ENCODE data around the gene PPP3CA.
A peak's percentile ranks its signal among the peaks of the same experiment; 100 is the strongest.
"Not testable (repeated sequence)": the region's sequence is repeated elsewhere in the genome, so short reads cannot be mapped to it uniquely, and the experiment has no call there.

The PPP3CA gene

DNA sequence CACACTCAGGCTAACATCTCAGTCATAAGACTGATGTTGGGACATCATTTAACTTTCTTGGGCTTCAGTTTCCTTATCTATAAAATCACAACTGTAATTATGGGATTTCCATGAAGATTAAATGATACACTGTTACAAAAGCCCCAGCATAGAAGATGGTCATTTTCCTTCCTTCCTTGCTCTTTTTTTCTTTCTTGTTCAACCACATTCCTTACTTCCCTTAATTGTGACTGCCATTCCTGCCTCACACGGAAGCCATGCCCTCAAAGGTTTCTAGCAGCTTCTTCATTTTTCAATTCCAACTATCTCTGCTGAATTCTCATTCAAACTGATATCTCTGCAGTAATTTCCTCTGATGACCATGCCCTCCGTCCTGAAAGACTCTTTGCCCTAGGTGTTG lies 311.8 kb downstream of the PPP3CA start:
- no peak for DNase-seq

DNA sequence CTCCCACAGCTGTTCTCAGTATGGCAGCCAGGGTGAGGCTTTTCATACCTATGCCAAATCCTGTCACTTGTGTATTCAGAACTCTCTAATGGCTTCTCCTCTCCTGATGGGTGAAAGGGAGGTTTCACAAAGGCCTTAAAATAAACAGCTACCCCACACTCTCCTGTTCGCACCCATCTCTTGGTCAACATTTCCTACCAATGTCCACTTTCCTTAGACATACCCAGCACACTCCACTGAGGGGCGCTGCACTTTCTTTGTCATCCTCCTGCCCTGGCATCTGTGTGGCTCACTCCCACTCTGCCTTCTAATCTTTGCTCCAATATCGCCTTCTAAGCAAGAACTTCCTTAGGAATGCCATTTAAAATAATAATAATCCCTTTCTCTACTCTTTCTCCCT lies 313.3 kb downstream of the PPP3CA start:
- no peak for DNase-seq

DNA sequence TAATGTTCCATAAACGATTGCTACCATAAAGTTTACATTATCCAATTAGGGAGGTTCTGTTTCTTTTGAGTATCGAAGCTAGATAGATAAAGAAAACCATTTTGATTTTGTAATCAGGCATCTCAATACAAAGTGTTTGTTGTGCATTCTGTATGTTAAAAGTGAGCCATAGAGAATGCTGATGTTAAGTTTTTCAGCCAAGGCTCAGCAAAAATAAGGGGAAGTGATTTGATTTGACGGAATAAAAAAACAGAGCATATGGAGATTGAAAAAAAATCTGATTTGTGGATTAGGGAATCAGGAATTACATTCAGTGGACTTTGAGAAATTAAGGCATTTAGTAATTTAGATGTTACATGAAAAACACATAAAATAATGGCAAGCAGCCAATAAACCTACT lies 314.8 kb downstream of the PPP3CA start:
- DNase-seq = no peak

DNA sequence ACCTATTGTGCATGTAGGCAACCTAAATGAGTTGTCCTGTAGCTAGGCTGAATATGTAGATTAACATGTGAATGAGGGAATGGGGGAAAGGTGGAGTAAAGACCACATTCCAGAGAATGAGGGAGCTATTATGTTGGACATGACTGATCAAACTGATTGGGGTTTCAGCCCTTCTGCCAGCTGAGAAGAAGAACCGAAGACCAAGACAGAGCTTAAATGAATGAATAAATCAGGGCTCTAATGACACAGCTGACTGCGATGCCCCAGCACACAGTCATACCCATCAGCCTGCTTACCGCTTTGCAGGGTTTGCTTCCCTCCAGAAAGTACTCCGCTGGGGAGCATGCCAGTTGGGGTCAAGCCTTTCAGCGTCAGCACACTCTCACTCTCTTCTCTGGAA lies 315.4 kb downstream of the PPP3CA start:
- no peak for DNase-seq

DNA sequence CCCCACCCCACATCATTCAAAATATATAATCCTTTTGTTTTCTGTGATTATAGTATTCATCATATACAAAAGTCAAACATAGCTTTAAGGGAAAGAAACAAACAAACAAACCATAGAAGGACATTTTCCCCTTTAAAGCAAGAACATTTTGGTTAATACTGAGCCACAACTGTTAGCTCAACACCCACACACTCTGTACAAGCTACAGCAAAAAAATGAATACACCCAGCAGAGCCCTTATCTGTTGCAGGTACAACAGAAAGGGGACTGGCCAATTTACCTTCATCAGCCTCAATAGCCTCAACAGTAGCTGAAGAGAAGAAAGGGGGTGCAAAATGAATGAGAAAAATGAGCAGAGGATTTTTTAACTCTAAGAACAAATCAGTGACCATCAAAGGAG lies 318.4 kb downstream of the PPP3CA start:
- DNase-seq = no peak

DNA sequence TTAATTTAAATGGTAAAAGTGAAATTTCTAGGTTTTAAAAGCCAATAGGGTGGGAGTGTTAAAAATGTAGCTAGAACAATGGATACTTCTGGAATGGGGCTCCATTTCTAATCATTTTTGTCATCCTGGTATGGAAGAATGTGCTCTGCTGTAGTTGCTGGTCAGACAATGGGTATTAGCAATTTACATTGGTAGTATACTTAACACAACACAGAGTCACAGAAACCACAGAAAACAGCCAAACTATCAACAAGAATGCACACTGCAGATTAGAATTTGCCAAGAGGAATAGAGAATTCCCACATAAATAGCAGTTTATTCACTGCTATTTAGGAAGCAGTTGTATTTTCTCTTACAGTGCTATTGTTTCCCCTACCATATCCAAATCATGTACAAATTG lies 319.6 kb downstream of the PPP3CA start:
- DNase-seq = no peak

DNA sequence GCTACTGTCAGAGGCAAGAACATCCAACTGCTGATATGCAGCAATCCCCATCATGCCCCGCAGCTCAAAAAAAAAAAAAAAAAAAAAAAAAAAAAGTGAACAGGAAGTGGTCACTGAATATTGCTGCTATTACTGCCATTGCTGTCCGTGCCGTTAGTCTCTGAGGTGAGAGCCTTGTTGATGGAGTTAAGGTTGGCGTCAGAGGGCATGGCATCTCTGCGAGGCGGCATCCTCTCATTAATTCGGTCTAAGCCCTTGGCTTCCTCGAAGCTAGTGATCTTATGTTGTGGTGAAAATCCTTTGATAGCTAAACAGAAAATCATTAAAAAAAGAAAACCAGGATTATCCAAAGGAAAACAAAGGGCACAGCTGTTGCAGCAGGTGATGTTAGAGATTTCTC lies 321.6 kb downstream of the PPP3CA start:
- peak in 1 of 2 donors; percentile 14 for DNase-seq

DNA sequence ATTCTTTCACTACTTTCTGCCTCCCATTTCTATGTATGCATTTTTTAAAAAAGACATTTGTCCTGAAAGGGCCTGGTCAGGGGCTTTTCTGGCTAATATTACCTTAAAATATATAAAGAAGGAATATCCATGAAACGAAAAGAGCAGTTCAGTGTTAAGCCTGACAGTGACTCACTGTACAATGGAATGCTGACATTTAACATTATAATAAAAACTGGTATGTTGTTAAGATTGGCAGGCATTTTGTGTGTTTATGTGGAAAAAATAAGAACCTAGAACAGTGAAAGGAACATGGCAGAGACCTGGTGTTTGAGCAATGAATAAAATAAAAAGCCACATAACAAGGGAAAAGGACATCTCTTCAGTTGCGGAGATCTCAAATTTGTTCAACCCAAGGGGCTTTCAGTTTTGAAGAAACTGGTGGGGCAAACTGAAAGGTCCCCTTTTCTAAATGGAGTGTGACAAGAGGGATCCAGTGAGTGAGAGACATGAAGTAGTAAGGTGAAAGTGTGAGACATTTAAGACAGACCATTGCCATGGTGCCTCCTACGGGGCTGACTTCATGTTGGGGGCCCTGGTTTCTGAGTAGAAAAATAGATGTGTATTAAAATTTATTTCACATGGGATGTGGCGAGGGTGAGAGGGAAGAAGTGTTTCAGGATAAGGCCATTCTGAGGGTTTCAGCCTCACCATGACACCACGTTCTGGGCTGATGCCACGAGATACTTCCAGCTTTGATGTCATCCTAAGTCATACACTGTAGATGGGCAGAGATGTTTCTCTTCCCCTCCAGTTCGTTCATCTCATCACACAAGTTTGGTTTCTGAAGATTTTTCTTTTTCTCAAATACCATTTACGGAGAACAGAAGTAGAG lies 324.9 kb downstream of the PPP3CA start:
- no peak for DNase-seq

DNA sequence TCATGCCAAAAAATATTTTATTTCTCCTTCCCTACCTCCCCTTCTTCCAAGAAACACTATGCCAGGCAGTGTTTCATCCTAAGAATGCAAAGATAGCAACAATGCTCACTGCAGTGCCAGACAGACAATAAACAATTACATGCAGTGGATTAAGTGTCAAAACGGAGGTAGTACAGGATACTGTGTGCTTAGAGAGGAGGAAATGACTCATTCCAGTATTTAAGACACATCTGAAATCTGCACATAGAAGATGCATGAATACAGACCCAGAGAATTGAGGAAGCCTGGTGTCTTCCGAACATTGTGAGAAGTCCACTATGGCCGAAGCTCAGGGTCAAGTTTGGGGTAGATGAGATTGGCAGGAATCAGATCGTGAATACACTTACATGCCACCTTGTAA lies 326.4 kb downstream of the PPP3CA start:
- peak in 1 of 2 donors; percentile 58 for DNase-seq

DNA sequence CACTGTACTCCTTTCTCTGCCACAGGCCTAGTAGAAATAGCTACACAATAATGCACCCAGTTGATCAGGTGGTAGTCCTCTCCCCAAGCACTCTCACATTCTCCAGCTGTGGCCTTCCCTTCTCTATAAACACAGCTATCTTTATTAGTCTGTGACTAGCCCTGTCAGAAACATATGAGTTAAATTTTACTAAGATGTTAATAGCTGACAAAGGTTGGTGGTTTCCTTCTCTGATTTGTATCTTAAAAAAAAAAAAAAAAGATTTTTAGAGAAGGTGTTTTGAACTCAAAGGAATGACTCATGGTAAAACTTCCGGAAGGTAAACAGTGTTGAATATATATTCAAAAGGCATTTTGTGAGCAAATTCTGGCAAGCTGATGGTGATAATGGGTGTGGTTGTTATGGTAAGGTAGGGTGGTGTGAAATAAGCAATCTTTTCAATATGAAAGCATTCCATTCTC lies 327.4 kb downstream of the PPP3CA start:
- DNase-seq = peak in 1 of 2 donors; percentile 77

DNA sequence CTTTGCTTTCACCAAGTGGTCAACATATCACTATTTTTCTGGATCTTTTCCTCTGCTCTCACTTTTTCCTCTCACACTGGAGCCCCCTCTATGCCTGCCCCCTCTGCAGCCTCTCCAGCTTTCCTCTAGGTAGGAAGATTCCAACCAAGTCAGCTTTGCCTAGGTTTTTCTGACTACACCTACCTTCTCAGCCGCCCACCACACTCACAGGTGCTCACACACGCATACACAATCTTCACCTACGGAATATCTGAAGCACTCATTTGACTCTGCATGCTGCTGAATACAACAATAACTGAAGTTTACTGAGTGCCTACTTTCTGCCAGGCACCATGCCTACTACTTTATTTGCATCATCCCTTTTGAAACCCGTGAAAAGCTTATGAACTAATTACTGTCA lies 328.0 kb downstream of the PPP3CA start:
- no peak for DNase-seq

DNA sequence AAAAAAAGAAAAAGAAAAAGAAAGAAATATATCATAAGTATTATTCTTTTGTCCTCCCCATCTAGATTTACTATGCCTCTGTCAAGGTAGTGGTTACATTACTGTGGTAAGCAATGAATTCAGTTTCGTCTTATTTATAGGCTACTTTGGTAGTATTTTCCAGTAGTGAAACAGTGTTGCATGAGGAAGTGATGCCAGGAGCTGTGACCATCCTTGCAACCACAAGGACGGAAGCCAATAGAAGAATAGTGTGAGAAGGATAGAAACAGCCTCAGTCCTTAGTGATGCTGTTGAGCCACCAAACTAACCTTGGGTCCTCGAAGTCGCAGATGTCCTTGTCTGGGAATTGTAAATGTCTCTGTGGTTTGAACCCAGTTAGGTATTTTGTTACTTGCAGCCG lies 328.5 kb downstream of the PPP3CA start:
- peak; percentile 26 to 44 for DNase-seq

DNA sequence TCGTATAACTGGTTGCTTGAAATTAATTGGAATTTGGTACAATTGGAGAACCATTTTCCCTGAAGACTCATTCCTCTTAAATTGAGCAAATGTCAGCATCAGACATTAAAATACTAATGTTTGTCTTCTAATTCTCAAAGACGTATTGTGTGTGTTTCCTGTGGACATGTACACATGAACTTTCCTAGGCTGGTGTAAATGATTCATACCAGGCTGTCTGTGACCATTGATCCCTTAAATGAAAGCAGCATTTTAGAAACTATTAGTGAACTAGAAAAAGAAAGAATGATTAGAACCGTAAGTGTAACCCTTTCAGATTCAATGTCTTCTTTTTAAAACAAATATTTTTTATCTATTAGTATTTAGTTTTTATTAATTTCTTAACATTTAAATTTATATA lies 332.9 kb downstream of the PPP3CA start:
- no peak for DNase-seq

DNA sequence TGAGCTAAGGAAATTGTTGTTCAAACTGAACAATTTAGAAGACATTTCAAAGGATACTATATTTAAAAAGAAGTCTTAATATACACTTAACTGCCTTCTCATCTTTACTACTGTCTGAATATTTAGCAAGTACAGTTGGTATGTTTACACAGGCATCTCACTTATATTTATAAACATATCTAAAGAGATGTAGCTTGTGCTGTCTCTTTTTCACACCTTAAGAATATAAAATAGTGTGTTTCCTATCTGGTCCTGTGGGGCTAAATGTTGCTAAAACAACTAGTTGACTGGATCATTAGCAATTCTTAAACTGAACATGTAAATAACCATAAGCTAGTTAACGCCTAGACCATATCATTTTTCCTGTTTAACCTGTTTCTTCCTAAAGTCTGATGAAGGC lies 336.3 kb downstream of the PPP3CA start:
- DNase-seq = no peak

DNA sequence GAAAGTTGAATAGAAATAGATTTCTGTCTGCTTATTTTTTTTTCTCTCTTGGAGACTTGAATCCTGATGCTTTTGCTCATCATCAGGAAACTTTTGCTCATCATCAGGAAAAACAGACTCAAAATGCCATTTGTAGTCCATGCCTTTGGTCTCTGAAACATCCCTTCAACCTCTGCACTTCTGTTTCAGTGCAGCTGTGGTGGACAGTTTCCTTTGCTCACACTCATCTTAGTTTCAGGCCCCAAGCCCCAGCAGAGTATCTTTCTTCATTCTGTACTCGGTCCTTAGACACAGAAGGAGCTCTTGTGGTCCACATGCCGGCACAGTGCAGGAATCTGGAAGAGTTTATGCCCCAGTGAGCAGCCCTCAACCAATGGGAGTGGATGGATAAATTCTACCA lies 337.9 kb downstream of the PPP3CA start:
- no peak for DNase-seq

DNA sequence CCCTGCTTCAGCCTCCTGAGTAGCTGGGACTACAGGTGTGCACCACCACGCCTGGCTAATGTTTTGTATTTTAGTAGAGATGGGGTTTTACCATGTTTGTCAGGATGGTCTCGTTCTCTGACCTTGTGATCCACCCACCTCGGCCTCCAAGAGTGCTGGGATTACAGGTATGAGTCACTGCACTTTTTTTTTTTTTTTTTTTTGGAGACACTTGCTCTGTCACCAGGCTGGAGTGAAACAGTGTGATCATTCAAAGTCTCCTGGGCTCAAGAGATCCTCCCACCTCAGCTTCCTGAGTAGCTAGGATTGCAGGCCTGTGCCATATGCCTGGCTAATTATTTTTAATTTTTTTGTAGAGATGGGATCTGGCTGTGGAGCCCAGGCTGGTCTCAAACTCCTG lies 338.8 kb downstream of the PPP3CA start:
- DNase-seq = no peak

DNA sequence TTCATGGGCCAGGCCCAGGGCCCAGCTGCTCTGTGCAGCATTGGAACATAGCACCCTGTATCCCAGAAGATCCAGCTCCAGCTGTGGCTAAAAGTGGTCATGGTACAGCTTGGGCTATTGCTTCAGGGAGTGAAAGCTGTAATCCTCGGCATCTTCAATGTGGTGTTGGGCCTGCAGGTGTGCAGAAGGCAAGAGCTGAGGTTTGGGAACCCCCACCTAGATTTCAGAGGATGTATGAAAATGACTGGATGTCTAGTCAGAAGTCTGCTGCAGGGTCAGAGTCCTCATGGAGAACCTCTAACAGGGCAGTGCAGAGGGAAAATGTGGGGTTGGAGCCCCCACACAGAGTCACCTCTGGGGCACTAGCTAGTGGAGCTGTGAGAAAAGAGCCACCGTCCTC lies 341.7 kb downstream of the PPP3CA start:
- DNase-seq = no peak

DNA sequence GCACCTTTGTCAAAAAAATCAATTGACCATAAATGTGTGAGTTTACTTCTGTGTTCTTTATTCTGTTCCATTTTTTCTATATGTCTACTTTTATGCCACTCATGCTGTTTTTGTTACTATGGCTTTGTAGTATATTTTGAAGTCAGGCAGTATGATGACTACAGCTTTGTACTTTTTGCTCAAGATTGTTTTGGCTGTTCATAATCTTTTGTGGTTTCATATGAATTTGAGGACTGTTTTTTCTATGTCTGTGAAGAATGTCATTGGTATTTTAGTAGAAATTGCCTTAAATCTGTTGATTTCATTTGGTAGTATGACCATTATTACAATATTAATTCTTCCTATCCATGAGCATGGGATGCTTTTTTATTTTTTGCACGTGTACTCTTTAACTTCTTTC lies 346.8 kb downstream of the PPP3CA start:
- no peak for DNase-seq

DNA sequence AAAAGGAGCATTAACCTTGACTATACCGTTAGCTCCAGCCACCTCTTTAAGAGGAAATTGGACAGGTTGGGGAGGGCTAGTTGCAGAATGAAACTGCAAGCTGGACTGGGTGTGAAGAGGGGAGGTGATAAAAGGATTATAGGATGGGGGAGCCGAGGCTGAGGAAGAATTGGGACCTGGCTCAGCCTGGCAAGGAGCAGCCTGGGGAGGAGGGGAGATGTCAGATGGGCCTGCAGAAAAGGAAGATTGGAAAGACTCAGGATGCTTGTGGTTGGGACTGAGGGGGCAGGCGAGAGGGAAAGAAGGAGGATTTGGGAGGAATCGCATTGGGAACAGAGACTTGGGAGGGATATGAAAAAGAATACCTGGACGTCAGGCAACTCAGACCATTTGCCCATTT lies 351.7 kb downstream of the PPP3CA start:
- no peak for DNase-seq

DNA sequence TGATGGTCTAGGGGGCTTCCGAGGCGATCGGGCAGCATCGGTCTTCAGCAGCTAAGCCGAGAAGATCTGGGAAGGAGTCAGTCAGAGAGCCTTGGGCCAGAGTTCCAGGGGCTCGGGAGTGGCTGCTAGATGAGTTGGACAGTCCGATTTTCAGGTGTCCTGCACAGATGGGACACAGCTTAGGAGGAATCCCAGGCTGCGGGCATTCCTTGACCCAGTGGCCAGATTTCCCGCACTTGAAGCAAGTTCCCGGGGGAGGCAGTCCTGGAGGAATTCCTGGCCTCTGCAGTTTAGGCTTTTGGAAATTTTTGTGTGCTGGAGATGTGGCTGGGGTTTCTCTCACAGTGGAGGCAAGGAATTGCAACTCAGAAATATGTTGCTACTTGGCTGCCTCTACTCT lies 352.3 kb downstream of the PPP3CA start:
- not testable (repeated sequence) for DNase-seq

DNA sequence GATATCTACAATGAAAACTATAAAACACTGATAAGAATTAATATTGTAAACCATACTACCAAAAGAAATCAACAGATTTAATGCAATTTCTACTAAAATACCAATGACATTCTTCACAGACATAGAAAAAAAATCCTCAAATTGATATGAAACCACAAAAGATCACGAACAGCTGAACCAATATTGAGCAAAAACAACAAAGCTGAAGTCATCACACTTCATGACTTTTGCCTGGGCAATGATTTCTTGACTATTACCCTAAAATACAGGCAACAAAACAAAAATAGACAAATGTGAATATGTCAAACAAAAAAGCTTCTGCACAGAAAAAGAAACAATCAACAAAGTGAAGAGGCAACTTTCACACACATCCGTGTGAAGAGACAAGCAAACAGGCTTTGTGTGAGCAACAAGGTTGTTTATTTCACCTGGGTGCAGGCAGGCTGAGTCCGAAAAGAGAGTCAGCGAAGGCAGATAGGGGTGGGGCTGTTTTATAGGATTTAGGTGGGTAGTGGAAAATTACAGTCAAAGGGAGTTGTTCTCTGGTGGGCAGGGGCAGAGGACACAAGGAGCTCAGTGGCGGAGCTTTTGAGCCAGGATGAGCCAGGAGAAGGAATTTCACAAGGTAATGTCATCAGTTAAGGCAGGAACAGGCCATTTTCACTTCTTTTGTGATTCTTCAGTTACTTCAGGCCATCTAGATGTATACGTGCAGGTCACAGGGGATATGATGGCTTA lies 355.8 kb downstream of the PPP3CA start:
- DNase-seq = not testable (repeated sequence)

DNA sequence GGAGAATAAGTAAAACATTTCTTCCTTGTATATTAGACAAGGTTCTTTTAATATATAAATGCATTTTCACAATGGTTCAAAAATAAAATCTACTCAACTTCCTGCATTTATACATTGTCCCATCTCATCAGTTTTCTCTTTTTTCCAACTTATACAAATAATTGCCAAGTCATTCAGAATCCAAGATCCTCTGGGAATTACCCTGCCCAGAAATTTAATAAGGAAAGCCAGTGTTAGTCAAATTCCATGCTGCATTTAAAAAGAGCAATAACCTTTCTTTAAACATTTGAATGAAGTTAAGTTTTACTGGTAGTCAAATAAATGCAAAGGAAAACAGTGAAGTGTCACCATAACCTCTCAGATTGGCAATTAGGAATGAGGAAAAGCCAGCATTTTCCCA lies 357.9 kb downstream of the PPP3CA start:
- no peak for DNase-seq

DNA sequence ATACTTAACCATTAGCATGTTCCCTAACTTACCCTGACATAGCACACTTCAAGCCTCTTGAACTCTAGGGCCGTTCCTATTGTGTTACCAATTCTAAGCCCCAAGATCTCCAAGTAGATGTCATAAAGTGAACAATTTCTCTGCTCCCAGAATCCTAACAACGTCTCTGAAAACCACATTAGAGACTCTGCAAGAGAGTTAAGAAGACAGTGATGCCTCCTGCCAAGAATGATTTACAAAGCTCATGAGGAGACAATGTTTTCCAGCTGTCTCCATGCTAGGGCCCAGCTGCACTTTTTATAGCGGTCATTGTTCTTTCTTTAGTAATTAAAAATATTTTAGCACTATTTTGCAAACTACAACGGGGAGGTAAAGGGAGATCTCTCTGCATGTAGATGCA lies 358.4 kb downstream of the PPP3CA start:
- DNase-seq = no peak

DNA sequence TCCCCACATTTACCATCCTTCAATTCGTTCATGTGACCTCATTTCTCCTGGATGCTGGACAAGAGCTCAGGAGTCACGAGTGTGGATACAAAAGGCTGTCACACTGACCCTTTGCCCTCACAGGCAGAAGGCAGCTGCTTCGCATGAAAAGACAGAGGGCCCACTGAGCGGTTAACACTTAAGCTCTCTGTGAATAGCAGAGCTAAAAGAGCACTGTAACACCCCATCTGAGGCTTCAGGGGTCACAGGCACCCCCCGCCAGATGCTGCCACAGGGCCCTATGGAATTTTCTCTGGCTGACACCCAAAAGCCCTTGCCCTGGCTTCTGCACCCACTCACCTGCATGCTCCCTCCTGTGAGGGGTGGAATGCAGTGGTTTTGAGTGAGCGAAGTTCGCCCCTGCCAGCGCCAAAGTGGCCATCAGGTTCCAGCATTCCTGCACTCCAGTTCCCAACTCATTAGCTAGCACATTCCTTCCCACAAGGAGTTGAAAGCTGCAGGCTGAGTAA lies 360.9 kb downstream of the PPP3CA start:
- DNase-seq = no peak
